Endometrium (tissue), 2 donors: ENCODE data around the gene USH1C.

Source experiments
- FAIRE-seq: peaks from 2 replicates; lab custom pipeline; 2012; peaks lifted over from hg19 to GRCh38; lab: Jason Lieb, UNC
- donor health status: control.
- donor health status: control.

The USH1C gene

DNA sequence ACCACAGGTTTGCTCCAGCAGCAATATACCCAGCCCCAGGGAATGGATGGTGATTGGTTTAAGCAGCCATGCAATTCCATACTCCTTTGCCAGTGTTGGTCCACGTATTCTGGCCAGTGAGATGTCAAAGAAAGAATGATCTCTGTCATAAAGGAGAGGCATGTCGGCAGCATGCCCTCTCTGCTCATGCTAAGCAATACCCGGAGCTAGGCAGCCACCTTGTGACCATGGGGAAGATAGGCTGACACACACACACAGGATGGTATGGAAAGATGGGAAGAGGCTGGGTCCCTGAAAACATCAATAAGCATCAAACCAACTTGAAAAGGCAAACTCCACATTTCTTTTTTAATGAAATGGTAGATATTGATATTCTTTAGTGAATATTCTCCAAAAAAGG lies 72.7 kb downstream of the USH1C start:
- FAIRE-seq: no peak

DNA sequence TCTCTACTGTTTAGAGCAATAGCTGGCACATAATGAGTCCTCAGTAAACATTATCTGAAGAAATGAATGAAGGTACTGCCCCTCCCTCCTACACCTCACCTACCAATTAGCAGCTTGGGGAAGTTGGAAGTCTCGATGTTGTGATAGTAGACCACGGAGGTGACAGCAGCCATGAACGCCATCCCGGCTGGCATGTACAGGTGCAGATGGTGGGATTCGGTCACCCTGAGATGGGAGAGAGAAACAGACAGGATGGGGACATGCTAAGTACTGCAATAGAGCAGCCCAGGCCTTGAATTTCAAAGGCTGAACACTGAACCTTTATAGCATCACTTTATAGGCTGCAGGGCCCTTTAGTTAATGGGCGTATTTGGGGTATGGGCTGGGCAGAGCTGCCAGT lies 74.2 kb downstream of the USH1C start:
- no peak for FAIRE-seq

DNA sequence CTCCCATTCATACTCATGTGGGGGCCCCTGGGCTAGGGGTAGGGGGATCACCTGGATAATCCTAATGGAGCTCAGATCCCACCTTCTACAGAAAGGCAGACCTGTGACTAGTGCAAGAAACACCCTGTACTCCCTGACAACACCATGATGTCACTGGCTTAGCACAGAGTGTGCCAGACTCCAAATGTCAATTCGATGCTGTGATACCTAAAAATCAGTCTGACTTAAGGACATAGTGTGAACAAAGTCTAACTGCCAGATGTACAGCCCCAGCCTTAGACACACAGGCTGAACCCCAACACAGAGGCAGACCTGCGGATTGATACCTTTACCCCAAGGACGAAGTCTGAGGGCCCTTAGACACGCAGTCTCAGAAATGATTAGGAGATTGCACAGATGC lies 76.1 kb downstream of the USH1C start:
- no peak for FAIRE-seq

DNA sequence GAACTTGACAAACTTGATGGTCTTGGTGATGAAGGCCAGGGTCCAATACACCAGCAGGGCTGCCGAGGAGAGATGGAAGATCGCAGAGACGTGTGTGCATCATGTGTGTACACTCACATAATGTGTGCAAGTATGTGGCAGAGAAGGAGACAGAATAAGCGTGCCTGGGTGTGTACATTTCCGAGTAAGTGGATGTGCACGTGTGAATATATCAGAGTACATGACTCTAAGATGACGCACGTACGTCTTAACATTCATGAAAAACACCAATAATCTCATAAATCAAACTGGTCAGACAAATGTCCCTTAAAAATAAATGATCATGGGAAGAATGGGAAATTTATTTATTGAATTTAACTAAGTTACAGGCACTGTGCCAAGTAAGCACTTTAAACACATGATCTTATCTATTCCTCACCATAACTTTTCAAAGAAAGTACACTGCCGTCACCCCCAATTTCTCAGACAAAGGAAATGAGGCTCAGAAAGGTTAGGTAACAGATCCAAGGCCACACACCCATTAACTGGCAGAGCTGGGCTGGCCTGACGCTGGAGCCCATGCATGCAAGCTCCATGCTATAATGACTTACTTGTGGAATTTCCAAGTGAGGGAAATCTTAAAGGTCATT lies 80.6 kb downstream of the USH1C start:
- no peak for FAIRE-seq

DNA sequence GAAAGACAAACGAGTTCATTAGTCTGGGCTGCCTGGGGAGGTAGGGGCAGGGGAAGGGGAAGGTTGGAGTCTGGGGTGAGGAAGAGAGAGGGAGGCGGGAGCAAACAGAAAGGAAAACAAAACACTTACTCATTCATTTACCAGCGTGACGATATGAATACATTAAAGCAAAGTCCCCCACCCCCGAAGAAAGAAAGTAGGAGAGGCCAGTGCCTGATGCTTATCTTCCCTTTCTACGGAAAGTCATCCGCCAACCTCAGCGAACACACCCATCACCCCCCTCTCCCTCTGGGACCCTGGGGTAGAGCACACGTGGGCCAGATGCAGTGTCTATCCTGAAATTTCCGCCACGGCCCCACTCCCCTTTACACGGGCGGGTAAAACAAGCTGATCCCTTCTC lies 81.3 kb downstream of the USH1C start:
- FAIRE-seq: no peak

DNA sequence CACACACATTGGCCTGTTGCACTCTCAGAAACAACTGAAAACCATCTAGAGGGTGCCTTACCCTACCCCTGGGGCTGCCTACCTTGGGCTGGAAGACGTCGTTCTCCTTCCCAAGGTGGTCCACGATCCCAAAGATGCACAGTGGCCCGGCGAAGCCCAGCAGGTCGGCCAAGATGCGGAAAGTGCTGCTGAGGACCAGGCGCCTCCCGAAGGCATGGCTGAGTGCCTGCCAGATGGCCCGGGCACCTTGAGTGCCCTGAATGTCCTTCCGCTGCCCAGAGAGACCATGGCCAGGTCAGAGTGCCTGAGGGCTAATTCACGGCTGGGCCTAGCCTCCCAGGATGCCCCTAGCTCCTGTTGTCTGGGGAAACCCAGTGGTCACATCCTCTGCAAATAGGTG lies 83.8 kb downstream of the USH1C start:
- no peak for FAIRE-seq

DNA sequence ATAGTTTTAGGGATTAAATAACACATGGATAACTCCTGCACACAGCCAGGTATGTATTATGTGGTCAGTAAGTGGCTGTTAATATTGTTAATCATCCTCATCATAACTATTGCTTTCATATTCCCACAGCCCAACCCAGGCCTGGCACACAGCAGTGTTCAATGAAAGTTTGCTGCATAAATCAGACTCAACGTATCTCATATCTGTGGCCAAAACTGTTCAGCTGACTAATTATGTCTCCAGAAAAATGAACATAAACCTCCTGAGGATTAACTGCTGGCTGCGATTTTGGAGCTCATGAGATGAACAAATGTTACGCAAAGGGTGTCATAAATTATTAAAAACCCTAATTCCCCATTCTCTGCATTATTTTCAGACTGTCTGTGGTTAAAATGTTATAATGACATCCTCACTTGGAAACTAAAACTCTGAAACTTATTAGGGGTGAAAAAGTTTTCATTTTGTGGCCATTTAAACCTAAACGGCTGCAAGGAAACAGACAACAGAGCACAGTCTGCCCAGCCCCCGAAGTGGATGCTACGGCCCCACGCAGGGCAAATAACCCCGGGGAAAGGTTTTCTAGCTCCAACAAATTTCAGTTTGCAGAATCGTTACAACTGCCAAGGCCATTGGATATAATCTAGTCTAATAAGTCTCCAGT lies 84.8 kb downstream of the USH1C start:
- FAIRE-seq: no peak

DNA sequence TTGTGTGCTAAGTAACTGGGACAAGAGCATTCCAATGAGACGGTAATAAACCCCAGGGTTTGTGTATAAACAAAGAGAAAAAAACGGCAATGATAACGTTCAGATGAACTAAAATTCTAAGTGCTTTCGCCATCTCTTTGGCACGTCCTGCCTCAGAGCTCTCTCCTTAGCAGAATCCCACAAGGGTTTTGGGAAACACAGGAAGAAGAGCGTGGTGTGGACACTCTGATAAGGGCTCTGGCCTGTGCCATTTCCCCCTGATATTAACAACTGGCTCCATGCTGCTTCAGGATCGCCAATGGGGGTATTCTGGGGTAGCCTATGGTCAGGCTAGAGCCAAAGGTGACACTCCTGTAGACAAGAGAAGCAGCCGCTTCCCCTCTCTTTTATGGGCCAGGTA lies 85.9 kb downstream of the USH1C start:
- no peak for FAIRE-seq

DNA sequence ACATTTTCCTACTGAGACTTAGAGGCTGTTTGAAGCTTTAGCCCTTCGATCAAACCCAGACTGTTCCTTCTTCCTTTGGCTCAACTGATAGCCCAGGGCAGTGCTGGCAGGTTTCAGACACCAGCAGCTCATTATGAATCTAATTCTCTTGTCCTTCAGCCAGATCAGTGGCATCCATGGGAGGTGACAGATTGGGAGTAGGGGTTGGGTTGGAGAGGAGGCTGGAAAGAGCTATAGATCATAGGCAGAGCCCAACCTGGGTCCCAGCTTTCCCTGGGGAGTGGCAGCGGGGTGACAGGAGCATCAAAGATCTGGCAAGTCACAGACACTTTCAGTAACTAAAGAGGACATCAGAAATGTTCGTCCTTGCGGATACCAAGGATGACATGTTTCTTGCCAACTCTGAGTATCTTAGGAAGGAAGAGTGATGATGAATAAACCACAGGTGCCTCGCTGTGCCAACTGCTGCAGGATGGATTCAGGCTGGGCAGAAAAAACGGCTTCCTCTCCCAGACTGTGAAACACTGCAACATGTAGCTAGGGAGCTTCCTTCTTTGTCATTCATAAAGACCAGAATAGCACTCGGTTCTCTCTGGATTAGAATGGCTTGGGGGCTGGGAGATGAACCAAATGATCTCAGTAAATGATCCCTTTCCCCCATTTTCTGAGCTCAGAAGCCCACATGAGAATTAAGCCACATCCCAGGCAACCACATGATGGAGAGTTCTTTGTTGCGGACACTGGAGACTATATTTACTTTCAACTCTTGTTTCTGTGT lies 86.6 kb downstream of the USH1C start:
- FAIRE-seq: no peak

DNA sequence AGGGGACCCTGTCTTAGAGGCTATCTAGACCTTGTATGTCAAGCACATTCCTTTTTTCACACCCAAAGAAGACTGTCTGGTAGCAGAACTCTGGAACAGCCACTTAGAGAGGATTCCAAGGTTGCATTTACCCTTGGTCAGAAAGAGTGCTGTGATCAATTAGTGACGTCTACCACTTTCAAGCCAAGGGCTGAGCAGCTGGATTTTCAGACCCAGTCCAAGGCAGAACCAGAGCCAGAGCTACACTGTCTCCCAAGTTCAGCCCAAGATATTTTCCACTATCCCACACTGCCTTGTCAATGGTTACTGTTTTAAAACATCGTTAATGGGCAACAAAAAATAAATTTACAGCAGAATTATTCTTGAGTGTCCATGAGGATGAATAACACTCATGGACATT lies 91.5 kb downstream of the USH1C start:
- no peak for FAIRE-seq

DNA sequence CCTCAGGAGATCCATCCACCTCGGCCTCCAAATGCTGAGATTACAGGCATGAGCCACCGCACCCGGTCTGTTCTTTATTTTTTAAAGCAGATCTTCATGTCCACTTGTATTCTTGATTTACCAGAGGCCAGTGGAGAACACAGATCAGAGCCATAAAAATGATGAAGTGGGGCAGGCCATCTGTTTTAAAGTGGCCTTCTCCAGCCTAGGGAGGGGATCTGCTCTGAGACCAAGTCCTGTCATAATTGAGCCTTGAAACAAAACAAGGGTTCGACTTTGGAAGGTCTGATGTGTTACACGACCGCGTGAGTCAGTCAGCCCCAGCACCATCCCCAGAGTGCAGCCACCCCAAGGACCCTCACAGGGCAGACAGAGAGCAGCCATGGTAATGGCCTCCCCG lies 95.1 kb downstream of the USH1C start:
- FAIRE-seq: no peak

DNA sequence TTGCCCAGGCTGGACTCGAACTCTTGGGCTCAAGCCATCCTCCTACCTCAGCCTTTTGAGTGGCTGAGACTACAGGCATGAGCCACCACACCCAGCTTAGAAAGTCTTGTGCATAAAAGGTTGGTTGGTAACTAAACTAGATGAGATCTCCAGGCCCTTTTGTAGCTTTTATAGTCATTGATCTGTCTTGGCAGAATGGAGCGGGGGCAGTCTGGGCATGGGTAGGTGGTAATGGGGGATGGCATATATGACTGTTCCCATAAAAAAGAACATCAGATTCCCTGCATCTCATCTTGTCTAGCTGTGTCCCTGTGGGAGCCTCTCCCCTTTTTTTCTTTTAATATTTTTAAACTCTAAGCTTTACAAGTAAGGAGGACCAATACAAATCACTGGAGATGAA lies 97.7 kb downstream of the USH1C start:
- FAIRE-seq: no peak

DNA sequence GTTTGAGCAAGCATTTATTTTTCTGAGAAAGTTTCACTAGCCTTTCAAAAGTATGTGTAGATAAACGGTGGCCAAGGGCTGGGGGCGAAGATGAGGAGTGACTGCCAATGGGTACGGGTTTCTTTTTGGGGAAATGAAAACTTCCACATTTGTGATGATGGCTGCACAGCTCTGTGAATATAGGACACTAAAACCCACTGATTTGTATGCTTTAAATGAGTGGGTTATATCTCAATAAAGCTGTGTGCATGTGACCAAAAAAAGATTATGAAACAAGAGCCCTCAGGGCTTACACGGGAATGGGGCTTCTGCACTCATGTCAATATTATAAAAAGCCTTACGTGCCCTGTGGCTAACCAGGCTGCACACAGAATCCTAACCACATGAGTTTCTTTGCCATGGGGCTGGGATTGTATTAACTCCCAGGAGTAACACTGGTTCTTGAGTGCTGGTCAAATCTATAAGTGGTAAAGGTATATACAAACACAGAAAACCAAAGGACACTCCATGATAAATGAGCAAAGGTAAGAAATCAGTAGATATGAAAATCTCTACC lies 98.9 kb downstream of the USH1C start:
- no peak for FAIRE-seq

DNA sequence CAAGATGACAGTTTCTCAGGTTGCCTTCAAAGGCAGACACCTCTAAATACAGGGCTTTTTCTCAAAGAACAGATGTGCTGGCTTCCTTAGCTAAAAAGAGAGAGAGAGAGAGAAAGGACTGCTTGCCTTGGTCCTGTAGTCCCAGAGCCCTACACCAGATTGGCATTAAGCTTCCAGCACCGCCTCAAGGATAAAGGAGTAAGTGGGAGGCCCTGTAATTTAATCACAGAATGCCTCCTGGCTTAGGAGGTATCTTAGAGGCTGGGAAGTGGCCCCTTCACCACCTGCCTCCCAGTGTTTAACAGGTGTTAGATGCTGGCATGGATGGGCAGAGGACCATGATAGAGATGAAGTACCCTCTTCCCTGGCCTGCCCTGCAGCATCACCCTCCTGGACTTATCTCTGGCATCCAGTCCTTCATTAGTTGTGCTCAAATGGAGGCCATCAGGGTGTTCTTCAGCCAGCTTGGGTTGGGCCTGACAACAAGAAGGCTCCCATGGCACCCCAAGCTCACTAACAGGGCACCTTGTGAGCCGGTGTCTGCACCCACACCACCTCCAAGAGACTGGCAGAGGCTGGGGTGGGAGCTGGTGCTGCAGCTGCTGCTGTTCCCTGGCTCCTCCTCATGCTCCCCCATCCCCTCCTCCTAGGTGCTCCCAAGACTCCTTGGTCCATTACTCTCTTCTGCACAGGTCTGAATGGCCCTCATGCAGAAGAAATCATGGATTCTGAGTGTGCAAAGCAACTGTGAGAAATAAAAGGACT lies 100.1 kb downstream of the USH1C start:
- FAIRE-seq: no peak
